HL-60/S4 (cell line): ENCODE results near the gene DLG4.

Experiments used
- in situ Hi-C: fragments of 300-500 bp; cut with MboI; formaldehyde crosslinking; loops from 2 replicates; pipeline ENCODE4 v1.14.3; 2022; ENCODE audit warnings: low sequenced_read_pairs

DLG4 gene

GRCh38 chr17:7219812-7220592, at the start of gene DLG4, which contains the start of gene ACADVL:
Gene DLG4 (minus strand): TSS chr17:7219836.
Gene ACADVL (plus strand): TSS chr17:7219938. CDS start chr17:7219985, 47 bp downstream.
- in situ Hi-C loops = no loop called here

DNA sequence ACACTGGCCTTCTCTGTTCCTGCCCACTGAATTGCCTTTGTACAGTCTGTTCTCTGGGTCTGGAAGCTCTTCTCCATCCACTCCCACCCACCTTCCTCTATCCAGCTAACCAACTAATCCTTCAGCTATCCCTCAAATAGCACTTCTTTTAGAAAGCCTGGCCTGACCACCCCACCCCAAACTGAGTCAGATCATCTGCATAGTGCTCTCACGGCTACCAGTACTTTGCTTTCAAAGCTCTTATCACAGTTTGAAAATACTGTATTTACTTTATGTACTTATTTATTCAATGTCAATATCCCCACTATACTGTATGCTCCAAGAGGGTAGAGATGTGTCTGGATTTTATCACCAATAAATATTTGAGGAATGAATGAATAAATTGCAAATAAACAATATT, 47.1 kb upstream of the DLG4 start:
- in situ Hi-C loops = no loop called here

DNA sequence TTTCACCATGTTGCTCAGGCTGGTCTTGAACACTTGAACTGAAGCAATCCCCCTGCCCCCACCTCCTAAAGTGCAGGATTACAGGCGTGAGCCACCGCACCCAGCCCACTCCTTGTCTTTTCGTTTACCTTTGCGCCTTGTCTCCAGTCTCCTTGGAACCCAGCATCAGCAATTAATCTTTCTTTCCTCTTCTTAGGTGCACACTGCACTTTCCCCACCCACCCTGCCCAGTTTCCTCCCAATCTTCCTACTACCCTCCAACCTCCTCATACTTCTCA, 44.1 kb upstream of the DLG4 start:
- in situ Hi-C loops = no loop called here

DNA sequence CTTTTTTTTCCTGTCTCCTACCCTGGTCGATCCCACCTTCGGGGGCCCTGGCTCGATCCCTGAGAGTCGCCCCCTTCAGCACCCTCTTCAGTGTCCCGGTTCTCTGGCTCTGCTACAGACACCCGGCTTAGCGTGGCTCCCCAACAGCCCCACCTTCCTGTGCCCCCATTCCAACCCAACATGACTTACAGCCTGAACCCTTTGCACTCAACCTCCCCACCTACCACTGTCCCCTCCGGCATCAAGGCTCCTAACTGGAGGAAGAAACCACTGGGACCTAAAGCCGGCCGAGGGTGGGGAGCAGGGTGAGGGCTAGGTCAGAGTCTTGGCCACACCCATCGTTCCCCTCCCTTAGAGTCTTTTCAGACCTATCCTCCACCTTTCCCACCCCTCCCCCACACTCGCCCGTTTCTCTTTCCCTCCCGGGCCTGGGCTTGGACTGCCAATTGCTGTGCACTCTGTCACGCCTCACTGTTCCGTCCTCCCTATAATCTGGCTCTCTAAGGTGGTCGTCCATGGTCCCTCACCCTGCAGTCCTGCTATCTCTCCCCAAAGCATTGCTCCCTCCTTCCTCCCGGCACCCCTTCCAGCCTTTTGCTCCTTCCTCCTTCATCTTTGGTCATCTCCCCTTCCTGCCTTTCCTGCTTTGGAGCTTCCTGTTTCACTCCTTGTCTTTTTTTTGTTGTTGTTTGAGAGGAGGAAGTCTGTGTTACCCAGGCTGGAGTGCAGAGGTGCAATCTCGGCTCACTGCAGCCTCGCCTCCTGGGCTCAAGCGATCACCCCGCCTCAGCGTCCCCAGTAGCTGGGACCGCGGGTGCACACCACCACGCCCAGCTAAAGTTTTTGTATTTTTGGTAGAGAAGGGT, 43.5 kb upstream of the DLG4 start:
- in situ Hi-C loops = no loop called here

DNA sequence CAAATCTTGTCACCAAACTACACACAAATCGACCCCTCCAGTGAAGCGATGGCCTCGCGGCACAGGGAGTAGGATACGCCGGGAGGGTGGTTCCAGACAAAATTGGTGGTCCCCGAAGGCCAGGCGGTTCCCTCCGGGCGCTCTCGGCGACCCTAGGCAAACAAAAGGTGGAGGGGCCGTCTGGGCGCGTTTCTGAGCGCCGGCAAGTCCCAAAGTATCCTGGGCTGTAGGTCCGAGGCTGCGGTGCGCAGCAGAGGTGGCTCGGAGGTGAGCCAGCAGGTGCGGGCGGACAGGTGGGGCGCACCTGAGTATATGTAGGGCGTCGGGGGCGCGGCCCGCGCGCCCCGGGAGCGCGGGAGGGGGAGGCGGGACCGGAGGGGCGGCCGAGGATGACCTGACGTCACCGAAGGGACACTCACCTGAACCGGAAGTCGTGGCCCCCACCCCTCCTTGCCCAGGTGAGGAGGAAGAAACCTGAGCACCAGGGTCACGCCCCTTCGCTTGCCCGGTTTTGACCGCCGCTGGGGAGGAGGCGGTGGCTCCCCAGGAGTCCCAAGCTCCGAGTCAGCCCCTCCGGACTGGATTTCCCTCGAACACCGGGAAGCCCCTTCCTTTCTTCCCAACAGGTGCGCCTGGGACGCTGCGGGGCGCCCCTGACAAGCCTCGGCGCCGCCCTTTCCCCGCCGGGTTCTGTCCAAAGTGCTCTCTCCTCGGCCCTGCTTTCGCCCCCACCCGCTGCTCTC, 42.7 kb upstream of the DLG4 start, which contains the start of gene CLDN7:
Gene CLDN7 (minus strand): TSS at position 287 of the 743 bp plus-strand sequence. CDS start 435 bp downstream, outside the sequence.
- in situ Hi-C loops = no loop called here

- in situ Hi-C loops = no loop called here
Measured at GRCh38 chr17:7261379-7262191, 41.9 kb upstream of the DLG4 start.

GRCh38 chr17:7260651-7261378, 41.2 kb upstream of the DLG4 start:
- in situ Hi-C loops = no loop called here

DNA sequence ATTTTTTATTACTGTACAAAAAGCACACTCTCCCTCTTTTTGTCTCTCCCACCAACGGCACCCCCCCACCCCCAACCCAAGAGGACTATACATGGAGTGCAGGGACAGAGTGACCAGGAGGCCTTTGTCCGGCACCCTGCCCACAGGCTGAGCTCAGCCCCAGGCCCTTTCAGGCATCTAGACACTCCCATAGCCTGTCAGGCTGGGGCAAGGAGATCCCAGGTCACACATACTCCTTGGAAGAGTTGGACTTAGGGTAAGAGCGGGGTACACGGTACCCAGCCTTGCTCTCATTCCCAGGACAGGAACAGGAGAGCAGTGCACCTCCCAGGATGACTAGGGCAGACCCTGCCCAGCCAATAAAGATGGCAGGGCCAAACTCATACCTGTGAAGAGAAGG, 40.5 kb upstream of the DLG4 start:
- in situ Hi-C loops = no loop called here

DNA sequence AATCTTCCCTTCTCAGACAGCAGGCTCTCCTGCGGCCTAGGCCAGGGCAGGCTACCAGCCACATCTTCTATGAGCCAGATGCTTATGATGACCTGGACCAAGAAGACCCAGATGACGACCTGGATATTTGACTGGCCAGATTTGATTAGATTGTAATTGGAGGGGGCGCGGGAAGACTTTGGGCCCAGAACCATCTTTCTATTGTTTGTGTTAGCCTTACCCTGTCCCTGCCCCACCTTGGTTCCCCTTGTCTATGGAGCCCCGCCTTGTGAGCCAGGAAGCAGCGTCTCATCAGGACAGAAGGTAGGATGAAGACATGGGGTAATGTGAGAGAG, 39.9 kb upstream of the DLG4 start:
- in situ Hi-C loops = no loop called here

DNA sequence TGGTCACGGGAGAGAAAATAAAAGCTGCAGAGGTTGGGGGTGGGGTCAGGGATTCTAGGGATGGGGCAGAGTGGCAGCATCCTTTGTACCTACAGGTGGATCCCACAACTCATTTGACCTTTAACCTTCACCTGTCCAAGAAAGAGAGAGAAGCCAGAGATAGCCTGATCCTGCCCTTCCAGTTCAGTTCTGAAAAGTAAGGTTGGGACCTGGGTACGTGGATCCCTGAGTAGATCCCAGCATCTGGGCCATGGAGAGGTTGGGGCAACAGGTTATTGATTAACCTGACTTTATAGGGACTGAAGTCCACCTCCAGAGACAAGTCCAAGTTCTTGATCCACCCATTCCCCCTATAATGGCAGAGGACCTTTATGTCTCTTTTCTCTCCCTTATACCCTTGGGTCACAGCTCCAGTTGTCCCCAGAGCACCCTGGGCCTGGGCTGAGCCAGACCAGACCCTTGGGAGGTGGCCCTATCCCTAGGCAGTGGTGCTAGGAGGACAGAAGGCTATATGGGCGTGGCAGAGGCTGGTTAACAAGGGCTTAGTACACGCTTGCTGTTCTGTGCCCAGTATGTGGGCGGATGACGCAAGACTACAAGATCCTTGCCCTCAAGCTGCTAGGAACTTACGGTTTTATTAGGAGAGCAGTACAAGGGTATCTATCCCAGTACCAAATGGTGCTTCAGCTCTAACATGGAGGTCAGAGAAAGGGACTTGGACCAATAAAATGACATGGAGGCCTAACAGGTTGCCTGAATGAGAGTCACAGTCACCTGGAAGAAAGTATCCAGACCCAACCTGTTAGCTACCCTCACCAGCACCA, 39.3 kb upstream of the DLG4 start:
- in situ Hi-C loops = no loop called here

- in situ Hi-C loops = no loop called here
Measured at GRCh38 chr17:7256766-7257456, 37.3 kb upstream of the DLG4 start.

GRCh38 chr17:7254511-7254910, 34.9 kb upstream of the DLG4 start:
- in situ Hi-C loops = no loop called here

DNA sequence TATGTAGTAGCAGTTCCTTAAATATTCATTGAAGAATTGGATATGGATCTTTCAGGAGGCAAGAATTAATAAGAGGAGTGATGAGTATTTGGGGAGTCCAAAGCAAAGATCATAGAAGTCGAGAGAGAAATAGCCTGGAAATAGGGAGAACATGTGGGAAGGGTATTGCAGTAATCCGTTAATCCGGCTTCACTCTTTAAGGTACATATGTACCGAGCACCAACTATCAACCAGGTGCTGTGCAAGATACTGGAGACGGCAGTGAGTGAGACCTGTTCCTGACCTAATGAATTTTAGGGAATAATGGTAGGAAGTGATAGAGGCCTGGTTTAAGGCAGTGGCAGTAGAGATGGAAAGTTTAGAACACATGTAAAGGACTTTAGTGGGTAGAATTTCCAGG, 33.4 kb upstream of the DLG4 start:
- in situ Hi-C loops = no loop called here

DNA sequence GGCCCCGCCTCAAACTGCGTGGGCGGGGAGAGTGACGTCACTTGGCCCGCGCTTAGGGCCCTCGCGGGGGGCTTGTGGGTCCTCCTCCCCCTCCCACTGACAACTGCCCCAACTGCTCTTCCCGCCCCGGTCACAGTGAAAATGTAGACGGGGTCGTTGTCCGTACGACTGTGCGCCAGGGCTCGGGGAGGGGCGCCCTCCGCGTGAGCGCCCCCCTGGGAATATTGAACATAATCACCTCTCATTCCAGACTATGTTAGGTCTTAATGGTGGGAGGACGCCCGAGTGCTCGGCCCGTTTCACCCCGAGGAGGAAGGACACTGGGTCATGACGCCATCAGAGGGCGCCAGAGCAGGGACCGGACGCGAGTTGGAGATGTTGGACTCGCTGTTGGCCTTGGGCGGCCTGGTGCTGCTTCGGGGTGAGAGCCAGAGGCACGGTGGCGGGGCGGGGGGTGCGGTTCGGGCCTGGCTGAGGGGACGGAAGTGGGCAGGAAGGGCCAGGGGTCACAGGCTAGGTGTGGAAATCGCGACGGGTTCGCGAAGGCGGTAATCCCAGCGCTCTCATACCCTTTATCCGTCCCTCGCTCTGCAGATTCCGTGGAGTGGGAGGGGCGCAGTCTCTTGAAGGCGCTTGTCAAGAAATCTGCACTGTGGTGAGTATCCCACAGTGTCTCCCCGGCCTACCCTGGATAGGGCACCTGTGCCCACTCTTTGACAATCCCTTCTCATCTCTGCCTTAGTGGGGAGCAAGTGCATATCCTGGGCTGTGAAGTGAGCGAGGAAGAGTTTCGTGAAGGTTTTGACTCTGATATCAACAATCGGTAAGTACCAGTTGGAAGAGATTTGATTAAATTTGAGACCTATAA, 32.8 kb upstream of the DLG4 start, which contains the start of gene ELP5:
Gene ELP5 (plus strand): TSS at position 40 of the 868 bp plus-strand sequence. CDS start 336 bp downstream, at position 376.
- in situ Hi-C loops = no loop called here

GRCh38 chr17:7251661-7252175, 32.1 kb upstream of the DLG4 start, which contains the start of gene CTDNEP1:
Gene CTDNEP1 (minus strand): TSS chr17:7251734. CDS start chr17:7251296, 438 bp downstream.
- in situ Hi-C loops = no loop called here

DNA sequence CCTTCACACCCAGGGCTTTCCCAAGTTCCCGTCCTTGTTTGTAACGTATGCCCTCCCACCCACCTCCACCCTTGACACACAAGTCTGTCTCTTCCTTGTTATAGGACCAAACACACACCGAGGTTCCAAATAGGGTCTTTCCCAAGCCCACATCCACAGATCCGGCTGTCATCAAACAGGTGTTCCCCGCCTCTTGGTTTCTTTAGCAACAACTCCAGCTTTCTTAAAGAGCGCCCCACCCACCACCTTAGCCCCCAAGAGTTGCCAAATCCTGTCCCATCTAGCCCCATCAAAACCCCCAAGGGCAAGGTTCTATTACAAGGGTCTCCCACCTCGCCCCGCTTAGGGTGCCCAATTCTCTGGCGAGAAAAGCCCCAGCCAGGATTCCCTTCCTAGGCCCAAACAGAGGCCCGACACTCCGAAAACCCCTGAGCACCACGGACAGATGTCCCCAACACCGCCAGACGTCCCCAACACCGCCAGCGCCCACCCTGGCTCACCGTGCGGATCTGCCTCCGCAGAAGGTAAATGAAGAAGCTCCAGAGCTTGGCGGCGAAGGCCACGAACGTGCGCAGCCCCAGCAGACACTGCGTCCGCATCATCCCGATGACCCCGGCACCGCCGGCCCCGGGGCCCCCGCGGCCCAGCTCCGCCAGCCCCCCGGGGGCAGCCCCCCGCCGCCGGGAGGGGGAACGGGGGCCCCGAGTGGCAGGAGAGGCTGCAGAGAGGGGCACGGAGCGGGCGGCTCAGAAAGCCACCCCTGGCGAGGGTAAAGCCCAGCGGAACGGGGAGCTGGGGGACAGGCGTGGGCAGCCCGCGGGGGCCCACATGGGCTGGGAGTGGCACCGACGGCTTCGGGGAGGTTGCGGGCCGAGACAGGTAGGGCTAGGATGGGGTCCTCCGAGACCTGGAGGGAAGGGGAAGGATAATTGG, 31.3 kb upstream of the DLG4 start:
- in situ Hi-C loops = no loop called here
